COR-L47 (cell line): ENCODE data around the gene COG5.
"Not testable (repeated sequence)": the region's sequence is repeated elsewhere in the genome, so short reads cannot be mapped to it uniquely, and the experiment has no call there.

ENCODE experiments used
- DNase-seq: peaks from one replicate; lab custom pipeline; 2025; lab: John Stamatoyannopoulos, UW

COG5 gene

DNA sequence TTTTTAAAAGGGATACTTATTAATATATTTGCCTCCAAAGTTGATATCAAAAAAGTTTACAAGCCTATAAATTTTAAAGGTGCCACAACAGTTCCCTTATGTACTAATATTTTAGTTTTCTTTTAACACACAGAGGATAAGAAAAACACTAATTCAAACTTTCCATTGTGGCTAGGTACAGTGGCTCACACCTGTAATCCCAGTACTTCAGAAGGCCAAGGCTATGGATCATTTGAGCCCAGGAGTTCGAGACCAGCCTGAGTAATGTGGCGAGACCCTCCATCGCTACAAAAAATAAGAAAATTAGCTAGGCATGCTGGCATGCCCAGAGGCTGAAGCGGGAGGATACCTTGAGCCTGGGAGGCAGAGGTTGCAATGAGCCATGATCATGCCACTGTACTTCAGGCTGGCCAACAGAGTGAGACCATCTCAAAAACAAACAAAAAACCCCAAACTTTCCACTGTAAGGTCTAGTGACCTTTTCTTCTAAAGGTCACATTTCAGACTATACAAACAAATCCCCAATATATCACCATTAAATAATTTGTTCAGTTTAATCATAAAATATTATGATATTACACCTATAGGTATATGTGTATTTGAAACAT is 287.4 kb downstream of the COG5 start:
- DNase-seq, result no peak

DNA sequence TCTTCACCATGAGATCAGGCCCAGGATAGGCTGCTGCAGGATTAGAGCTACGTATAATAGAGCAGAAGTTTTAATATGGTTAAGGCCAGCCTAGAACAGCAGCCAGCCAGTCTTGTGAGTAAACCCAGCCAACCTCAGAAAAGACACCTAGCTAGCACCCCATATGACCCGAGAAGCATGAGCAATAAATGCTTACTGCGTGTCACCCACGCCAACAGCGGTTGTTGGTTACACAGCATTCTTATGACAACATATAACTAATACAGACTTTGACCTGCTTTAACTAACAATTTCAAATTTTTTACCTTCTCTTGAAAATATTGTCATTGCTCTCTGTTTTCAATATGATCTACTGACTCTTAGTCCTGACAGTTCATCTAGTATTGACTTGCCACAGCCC is 289.2 kb downstream of the COG5 start:
- no peak for DNase-seq

DNA sequence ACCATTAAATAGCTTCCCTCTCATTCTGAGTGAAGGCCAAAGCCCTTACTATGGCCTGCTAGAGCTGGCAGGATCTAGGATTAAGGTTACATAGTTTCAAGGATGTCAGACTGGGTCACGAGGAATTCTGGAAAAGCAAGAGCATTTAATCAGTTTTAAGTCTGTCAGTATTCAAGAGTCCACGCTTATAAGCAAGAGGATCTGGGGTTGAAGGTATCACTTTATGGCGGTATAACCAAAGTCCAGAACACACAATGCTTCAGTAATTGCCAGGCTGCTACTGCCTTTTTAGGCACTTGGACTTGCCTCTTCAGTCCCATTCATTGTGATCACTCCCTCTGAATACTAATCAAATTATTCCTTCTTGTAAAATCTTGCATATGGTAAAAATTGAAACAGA is 293.9 kb downstream of the COG5 start:
- no peak for DNase-seq

DNA sequence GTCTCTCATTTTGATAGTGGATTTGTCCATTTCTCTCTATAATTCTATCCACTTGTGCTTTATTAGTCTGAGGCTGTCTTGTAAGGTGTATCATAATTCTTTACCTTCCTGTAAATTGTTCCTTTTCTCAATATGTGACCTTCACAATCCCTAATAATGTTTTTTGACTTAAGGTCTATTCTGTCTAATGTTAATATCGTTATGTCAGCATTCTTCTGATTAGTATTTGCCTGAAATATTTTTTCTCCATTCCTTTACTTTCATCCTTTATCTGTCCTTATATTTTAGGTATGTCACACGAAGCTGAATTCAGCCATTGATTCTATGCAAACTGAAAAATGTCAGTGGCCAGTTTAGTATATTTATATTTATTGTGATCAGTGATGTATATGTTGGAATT is 295.1 kb downstream of the COG5 start:
- no peak for DNase-seq

DNA sequence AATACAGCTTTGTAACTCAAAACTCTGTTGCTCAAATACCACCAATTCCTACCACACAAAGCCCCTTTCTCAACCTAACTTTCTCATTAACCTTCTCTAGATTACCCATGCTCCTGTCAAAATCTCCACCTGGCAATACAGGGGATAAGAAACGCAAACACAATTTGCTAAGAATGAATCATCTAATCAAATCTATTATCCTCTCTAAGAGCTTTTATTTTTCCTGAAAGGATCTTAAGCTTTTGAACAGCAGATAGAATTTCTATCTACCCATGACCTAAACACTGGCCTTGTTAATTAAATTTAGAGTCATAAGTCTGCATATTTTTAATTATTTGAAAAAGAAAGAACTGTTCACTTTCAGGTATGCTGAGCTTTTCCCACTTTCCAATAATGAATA is 296.6 kb downstream of the COG5 start:
- DNase-seq, result no peak

DNA sequence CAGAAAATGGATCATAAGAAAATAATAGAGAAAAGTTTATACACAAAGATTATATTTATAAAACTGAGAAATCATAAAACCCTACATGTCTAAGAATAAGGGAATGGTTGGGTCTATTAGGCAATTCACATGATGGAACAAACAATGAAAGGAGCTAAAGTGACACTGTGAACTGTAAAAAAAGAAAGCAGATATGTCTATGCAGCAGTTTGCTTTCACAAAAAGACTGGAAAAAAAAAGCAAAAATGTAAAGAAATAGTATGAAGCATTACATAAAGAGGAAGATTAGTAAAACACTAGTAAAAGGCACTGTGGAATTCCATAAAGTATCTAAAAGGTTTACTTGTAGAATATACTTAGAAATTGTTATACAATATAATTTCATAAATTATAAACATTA is 299.0 kb downstream of the COG5 start:
- no peak for DNase-seq

DNA sequence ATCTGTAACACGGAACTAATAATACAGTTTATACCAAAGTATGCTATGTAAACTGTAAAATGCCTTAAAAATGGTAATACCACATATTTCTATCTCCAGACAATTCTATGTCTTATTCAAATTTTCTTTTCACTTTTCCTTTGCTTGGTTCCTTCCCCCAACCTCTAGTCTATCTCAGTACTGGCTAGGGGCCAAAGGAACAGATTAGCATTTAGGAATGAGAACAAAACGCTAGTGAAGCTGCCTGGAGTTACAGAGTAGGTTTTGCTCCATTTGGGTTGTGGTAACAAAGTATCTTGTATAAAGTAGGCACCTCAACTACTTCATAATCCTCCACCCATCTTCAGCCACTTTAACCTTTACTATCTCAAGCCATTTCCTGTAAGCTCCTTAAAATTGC is 300.9 kb downstream of the COG5 start:
- no peak for DNase-seq

DNA sequence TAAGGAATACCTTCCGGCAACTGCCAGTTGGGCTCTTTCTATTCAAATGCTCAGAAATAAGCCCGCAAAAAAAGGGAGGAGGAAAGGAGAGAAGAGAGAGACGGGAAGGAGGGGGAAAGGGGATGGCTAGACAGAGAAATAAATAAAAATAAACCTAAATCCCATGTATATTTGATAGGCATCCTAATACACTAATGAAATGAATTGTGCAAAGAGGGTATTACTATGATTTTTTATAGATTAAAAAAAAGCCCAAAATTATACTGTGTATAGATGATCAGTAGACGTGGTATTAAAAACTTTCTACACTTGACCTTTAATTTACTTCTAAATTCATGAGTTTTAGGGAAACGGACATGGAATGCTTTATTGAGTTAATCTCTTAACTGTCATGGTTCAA is 305.0 kb downstream of the COG5 start:
- DNase-seq, result no peak

DNA sequence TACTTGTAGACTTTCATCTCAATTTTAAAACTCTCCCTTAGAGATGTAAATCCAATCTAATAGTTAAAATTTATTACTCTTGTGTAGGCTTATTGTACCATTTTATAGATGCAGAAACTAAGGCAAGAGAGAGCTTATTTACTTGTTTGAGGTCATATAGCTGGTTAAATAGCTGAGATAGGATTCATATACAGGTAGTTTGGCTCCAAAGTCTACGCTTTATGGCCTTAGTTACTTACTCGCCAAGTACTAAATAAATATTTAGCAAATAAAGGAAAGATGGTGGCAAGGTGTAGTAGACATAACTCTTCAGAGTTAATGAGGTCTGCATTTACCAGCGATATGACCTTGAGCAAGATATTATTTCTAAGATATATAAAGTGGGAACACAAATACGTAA is 308.1 kb downstream of the COG5 start:
- DNase-seq, result no peak

DNA sequence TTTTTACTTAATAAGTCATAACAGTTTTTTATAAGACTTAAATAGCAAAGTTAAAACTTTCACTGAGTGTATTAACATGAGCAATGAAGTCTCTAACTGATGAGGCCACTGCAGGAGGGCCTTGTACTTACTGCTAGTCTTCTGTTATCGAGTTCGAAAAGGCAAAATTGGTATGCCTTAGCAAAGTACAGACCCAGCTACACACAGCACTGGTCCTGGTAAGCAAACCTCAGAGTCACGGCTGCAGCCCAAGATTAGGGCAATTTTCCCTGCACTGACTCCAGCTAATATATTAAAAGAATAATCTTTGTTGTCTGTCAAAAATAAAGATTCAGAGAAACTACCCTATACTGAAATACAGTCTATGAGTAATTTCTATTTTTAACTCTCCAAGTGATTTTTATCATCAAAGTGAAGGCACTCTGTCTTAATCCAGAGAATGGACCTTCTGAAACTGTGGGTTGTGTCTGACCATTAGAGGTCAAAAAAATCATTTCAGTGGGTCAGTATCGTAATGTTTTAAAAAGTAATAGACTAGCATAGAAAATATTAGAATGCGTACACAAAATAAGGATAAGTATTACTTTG is 309.2 kb downstream of the COG5 start:
- no peak for DNase-seq

DNA sequence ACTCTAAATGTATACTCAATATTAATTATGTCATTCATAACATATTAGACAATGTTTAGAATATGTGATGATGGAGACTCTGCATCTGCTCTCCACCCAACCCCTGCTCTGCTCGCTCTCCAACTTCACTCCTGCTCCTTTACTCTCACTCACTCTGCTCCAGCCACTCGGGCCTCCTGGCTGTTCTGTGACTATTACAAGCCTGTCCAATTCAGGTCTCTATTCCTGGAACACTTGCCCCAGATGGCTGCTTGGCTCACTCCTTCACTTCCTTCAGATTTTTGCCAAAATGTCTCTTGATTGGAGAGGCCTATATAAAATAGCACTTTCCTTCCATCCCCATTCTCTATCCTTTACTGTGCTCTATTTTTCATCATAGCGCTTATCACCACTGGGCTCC is 310.1 kb downstream of the COG5 start:
- DNase-seq, result no peak

DNA sequence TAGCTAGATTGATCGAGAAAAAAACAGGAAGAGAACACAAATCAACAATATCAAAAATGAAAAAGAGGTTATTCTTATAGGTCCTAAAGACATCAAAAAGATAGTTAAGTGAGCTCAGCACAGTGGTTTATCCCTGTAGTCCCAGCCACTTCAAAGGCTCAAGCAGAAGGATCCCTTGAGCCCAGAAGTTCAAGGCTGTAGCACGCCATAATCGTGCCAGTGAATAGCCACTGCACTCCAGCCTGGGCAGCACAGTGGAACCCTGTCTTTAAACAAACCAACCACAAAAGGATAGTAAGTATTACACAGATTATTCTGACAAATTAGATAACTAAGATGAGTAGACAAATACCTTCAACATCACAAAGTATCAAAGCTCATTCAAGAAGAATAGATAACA is 311.8 kb downstream of the COG5 start:
- DNase-seq, result no peak

DNA sequence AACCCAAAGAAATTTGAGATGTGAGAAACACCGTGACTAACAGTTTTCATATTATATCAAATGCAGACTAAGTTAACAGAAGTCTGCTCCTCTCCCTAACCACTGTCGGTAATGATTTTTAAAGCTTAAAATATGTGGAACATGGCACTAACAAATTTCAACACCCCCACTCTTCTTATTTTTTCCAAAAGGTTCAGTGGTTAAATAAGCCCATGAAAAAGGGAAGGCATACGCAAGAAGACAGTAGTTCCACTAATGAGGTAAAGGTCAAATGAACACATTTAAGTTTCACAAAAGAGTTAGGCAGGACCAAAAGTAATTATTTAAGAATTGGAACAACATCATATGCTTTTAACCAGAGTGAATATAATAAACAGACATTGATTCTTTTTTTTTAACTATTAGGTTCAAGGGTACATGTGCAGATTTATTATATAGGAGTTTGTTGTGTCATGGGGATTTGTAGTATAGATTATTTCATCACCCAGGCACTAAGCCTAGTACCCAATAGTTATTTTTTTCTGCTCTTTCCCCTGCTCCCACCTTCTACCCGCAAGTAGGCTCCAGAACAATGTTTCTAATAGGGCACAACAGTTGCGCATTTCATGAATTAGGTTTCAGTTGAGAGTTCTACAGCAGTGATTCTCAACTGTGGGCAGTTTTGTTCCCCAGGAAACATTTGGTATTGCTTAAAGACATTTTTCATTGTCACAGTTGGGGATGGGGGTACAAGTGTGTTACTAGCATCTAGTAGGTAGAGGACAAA is 315.0 kb downstream of the COG5 start:
- DNase-seq, result no peak

DNA sequence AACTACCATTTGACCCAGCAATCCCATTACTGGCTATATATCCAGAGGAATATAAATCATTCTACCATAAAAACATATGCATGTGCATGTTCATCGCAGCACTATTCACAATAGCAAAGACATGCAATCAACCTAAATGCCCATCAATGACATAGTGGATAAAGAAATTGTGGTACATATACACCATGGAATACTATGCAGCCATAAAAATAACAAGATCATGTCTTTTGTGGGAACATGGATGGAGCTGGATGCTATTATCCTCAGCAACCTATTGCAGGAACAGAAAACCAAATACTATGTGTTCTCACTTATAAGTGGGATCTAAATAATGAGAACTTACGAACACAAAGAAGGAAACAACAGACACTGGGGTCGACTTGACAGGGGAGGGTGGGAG is 316.9 kb downstream of the COG5 start:
- not testable (repeated sequence) for DNase-seq

DNA sequence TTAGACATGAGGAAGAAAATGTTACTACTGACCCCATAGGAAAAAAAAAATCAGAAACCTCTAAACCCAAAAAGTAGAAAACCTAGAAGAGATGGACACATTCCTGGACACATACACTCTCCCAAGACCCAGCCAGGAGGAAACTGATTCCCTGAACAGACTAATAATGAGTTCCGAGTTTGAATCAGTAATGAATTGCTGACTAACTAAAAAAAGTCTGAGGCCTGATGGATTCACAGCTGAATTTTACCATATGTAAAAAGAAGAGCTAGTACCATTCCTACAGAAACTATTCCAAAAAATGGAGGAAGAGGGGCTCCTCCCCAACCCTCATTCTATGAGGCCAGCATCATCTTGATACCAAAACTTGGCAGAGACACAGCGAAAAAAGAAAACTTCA is 319.1 kb downstream of the COG5 start:
- no peak for DNase-seq

DNA sequence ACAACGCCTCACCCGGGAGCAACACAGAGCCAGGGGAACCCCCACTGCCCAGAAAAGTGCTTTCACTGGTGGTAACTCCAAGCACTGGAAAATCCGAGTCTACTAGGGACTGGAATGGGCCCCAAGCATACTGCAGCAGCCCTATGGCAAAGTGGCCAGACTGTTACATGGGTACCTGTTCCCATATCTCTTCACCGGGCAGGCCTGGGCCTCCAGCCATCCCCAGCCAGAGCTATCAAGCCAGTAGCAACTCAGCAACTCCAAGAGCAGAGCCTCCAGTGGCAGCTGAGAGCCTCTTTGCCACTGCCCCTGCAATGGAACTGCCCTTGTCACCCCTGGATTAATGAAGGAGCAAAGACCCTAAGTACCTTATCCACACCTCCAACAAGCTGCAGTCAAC is 321.5 kb downstream of the COG5 start:
- no peak for DNase-seq

DNA sequence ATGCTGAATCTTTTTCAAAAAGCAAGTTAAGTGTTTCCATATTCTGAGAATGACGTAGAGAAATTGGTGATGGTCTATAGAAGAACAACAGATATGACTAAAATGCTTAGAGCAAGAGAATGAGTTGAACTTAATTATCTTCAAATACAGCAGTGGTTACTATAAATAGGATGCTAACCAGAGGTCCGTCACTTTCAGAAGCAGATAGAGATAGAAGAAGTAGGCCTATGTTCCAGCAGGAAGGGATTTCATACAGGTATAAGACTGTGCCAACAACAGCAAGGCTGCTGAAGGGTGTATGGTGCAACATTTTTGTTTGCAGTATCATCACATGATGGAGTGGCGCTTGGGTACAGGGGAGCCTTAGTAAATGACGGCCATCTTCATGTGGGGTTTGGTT is 326.3 kb downstream of the COG5 start:
- DNase-seq, result no peak

DNA sequence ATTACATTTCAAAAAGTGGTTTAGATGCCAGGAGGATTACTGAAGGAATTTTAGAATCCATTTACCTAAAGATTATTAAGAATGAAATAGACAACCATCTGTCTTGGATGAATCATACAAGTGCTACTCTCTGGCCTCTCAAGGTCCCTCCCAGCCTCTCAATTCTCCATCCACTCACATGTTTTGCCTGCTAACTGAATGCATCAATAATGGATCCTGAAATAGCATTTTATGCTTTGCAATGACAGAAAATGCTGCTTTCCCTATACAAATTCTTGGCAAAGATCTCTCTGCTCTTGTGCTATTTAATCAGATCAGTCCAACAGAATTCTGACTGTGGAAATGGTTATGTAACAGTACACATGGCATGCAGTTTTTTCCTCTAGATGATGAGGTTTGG is 326.9 kb downstream of the COG5 start:
- DNase-seq, result no peak

DNA sequence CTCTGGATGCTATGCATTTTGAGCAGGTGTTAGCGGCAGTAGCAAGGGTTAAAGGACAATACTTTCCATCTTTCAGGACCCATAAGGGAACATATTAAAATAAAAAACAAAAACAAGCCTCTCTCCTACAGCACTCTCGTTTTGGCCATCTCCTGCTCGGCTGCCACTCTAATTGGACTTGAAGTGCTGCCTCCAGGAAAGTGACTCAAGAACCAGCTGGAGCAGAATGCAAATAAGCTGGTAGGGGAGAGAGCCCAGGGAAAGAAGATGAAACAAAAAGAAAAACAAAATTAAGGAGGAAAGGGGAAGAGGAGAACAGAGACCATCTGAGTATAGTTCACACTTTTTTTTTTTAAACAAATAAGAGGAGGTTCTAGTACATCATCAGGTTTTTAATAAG is 329.3 kb downstream of the COG5 start:
- no peak for DNase-seq

DNA sequence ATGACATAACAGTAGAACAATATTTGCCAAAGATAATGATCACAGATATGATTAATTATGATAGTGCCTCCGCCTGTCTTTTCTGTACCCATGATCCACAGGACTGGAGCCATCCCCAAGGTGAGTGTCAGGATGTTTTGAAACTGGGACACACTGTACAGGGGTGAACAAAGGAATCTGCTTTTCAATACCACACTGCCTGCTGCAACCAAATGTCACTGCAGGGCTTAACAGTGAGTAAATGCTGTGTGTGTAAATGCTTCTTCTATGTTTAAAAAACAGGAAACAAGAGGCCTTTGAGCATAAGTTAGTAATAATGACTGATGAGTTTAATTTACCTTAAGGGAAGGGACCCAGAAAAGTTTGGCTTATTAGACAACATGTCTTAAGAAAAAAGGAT is 329.7 kb downstream of the COG5 start:
- DNase-seq, result no peak

DNA sequence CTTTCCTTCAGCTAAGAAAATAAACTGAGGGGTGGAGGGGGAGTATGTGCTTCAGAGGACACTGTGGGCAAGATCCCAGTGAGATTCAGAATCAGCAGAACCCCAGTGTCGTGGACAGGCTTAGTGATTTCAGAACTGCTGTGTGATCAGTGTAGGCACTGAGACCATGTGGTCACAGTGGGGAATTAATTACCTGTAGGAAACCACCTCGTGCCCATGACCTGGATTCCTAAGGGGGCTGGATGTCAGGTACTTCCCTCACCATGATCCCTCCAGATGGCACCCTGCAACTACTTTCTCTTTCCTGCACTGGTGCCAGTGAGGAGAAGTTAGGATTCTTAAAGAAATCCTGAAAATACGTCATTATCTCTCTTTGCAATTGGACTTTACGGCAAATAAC is 330.5 kb downstream of the COG5 start:
- no peak for DNase-seq

DNA sequence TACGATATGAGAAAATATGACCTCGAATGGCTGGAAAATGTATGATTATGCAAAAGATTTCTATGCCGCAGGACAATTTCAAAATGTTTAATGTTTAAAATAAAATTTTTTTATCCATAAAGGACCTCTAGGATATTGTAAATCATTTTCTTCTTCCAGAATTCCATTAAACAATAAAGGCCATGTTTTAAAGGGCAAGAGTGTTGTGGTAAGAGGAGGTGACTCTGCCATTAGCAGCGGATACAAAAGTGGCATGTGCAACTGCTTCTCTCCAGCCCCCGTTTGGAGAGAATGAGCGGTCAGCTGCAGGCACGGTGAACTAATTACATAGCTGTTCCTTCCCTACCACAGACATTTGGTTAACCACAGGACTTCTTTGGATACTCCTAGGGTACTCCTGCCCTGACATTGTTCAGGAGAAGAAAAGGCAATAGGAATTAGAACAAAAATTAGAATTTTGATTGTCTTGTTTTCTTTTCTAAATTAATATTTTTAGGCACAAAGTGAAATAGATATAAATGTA is 331.1 kb downstream of the COG5 start:
- no peak for DNase-seq

DNA sequence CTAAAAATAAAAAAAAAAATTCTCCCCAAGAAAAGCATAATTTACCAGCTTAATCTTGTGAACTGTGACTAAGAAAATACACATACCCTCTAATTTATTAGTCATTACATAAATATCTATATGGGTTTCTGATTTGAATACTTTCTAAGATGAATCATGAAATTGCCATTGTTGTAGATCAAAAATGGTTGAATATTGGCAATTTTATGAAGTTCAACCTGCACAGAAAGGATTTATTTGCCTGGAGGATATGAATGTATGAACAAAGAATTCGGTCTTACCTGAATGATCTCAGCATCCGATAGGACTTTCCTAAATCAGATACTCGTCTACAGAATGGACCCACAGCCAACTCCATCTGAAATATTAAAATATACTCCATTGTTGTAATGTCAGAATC is 333.4 kb downstream of the COG5 start:
- no peak for DNase-seq

DNA sequence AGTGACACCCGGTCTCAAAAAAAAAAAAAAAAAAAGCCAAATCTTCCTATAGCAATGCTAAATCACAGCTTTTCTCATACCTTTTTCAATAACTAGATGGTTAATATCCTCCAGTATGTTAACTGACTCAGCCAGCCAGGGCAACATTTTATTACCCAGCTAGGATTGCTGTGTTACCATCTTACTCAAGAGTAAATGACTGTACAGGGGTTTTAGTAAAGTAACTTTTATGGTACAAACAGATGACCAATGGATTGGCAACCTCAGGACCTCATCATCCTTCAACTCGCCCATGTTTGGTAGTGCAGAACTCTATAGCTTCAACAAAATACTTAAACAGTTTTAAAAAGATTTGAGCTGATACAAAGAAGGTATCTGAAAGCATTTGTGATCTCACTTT is 335.4 kb downstream of the COG5 start:
- no peak for DNase-seq
